Measurements from ENCODE around the gene C1orf159.
A peak's percentile ranks its signal among the peaks of the same experiment; 100 is the strongest.

The C1orf159 gene

DNA sequence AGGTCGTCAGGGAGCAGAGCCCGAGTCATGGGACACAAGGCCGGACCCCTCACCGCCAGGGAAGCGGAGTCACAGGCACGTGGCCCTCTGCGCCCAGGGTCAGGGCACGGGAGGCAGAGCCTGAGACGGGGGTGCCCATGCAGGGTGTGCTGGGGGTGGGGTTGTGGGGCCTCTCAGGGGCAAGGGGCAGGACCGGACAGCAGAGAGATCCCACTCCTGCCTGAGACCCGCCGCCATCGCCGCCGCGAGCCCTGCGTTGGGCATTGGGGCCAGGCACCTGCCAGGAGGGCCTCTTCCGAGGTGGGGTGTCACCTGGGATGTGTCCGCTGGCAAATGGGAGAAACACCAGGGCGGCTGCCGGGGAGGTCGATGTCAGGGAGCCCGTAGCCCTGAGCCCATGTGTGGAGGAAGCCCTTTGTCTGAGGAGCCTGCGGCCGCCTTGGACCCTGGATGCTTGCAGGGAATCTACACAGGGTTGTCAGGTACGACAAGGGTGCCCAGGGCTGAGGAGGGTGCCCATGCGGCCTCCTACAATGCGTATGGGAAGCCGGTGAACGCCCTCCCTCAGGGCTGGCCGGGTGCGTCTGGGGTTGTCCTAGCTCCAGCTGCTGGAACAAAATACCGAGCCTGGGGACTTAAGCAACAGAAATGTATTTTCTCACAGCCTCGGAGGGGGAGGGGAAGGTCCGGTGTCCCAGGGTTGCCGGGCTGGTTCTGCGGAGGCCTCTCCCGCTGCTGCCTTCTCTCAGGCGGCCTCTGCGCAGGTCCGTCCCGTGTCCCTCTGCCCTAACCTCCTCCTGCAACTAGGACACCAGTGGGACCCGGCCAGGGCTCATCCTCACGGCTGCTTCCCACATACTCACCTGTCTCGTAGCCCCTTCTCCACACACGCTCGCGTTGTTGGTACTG, 16.4 kb upstream of the C1orf159 start:
- DNase-seq (ENCODE audit: low spot score) = no peak

DNA sequence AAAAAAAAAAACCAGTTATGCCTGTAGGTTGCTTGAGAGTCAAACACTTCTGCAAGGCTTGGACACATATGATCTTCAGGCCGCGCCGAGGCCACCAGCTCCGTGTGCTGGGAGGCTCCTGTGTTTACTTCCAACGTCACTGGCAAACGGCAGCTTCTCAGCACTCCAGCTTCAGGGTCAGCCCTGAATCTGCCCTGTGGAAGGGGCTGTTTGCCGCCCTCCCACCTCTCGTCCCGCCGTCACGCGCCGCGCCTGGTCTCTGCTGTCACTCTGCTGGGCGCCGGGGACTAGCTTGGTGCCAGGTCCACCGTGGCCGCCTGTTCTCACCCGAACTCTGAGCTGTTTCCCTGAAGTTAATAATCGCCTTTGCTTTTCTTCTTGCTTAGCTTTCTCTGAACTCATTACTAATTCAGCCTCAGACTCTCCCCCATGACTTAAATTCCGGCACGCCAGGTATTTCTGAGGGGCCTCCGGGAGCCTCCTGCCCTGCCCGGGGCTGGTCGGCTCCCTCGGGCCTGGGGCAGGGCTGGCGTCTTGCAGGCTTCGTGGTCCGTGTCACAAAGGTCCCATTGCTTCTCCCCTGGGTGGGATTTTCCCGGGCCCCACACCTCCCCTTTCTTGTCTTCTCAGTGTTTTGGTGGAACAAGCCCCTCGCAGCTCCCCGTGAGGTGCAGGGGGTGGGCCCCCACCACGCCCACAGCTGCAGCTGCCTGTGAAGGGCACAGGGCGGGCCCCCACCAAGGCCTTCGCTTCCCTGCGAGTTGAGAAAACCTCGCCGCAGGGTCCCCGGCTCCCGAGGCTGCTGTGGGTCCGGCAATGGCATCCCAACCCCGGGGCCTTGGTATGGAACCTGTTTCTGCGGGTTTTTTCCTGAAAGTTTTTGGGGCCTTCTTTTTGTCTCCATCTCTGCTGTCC, 14.6 kb upstream of the C1orf159 start:
- no peak for DNase-seq (ENCODE audit: low spot score)

DNA sequence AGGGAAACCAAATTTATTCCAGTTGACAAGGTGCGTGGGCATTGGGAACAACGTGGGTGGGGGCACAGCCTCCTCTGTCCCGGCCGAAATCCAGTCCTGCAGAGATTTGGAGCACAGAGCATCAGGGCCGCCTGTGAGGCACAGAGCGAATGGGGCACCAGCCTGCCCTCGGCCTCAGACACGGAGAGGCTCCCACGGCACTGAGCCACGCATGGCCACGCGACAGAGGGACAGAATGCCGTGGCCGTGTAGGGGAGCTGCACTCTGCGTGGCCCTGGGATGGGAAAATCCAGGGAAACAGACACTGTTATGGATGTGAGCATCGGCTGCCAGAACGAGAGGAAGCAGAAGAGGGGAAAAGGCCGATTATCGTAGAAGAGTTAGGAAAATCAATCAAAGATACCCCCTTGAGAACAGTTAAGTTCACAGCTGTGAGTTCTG, 13.5 kb upstream of the C1orf159 start:
- DNase-seq (ENCODE audit: low spot score) = no peak

DNA sequence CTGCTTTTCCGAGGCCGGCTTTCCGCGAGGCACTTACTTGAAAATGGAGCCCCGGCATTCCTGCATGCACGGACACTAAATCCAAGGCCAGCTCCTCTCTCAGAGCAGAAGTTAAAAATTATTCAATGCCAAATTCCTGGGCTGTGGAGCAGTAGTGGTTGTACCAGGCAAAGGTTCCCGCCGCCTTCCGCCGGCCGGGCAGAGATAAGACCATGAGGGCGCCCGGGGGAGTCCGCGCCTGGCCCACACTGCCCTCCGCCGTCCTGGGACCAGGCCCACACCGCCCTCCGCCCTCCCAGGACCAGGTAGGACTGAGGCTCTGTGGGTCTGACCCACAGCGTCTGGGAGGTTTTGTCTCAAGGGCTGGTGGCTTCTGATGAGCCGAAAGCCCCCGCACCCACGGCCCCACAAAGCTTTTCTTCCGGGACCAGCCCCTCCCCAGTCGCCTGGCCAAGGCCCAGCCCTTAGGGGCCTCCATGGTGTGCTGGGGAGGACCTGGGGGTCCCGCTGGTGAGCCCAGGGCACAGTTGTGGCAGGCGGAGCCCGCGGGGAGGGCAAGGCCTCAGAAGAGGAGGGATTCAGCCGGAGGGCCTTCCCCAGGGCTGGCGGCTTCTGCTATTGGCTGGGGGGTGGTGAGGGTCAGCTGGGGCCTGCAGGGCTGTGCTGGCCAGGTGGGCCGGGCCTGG, 12.7 kb upstream of the C1orf159 start:
- DNase-seq (ENCODE audit: low spot score) = no peak

DNA sequence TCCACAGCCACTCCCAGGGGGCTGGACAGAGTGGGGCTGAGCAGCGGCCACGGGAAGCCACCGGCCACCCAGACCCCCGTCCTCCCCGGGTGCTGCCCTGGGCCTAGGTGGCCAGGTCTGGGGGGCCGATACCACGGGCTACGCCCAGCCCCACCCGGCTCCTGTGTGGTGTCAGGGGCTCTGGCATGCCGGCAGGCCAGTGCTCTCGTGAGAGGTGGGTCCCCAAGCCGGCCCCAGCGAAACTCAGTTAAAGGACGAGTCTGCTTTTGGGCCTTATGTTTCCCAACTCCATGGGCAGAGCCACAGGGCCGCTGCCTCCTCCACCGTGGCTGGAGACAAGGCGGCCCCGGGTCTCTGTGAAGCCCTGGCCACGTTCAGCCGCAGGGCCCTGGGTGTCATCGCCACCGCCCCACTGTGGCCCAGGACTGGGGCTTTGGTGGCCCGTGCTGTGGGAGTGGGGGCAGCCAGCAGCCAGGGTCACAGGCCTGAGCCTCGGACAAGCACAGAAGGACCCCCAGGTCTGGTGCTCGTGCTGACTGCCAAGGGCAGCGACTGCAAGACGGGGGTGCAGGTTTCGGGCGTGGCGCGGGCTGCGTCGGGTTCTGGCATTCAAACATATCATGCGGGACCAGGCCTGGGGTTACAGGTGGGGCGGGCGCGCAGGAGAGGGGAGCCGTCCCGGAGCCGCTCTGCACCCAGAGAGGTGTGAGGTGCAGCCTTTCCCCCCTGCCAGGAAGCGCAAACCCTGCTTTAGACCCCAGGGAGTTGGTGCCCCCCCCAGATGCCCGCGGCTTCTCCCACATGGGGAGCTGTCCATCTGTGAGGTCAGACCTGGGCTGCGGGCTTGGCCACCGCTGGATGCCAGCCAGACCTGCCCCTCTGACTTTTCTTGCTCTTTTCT, 11.9 kb upstream of the C1orf159 start:
- no peak for DNase-seq (ENCODE audit: low spot score)

DNA sequence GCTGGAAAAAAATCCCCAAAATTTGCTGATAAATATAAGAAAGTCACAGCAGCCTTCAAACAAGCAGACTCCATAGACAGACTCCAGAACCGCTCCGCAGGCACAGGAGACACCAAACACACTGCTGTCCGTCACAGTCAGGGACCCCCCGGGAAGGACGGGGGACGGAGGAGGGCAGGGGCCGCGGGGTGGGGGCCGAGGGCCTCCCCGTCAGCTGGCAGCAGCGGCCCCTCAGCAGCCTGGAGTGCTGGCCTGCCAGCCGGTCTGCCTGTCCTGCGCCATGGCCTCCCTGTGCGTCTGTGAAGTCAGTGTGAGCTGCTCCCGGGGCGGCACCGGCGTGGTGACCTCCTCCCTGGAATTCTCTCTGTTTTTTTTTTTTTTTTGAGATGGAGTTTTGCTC, 10.1 kb upstream of the C1orf159 start:
- no peak for DNase-seq (ENCODE audit: low spot score)

DNA sequence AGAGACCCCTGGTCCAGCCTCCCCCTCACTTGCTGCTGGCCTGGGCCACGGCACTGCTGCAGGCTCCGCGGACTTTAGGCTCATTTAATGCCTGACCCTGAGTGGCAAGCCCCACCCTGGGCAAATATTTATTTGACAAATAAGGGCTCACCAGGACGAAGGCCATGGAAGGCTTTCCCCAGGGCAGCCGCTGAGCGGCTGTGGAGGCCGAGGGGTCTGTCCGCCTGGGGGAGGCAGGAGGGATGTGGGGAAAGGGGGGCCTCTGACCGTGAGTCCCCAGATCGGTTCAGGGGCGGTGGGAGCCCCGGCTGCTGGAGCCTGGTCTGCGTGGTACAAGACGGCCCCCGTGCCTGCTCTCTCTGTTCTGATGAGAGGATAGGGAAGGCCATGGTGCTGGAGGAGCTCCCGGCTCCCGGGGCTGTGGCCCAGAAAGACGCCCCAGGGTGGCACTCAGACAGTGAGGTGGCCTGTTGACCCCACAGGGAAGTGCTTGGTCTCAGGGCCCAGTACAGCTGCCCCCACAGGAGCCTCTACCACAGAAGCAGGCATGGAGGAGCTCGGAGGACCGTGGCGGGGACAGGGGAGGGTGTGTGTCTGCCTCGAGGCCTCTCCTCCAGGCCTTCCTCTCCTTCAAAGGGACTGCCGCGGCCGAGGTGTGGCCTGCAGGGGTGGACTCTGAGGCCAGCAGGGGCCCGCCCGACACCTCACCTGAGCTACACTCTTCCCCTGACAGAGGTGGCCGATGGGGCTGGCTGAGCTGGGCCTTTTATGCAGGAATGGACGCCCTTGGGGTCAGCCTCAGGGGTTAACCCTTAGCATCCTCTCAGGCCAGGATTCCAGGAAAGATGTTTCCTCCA, 9.1 kb upstream of the C1orf159 start:
- peak; percentile 96 for DNase-seq (ENCODE audit: low spot score)

DNA sequence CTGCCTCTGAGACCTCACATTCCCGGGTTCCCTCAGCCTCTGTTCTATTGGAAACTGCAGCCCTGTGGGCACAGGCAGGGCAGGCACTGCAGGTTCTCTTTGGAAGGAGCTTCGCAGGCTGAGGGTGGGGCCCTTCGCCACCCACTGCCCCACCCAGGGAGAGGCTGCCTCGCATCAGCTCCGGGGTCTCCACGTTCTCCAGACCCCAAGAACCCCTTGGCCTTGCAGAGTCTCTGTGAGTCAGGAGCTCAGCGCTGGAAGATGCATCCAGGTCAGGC, 8.6 kb upstream of the C1orf159 start:
- no peak for DNase-seq (ENCODE audit: low spot score)

DNA sequence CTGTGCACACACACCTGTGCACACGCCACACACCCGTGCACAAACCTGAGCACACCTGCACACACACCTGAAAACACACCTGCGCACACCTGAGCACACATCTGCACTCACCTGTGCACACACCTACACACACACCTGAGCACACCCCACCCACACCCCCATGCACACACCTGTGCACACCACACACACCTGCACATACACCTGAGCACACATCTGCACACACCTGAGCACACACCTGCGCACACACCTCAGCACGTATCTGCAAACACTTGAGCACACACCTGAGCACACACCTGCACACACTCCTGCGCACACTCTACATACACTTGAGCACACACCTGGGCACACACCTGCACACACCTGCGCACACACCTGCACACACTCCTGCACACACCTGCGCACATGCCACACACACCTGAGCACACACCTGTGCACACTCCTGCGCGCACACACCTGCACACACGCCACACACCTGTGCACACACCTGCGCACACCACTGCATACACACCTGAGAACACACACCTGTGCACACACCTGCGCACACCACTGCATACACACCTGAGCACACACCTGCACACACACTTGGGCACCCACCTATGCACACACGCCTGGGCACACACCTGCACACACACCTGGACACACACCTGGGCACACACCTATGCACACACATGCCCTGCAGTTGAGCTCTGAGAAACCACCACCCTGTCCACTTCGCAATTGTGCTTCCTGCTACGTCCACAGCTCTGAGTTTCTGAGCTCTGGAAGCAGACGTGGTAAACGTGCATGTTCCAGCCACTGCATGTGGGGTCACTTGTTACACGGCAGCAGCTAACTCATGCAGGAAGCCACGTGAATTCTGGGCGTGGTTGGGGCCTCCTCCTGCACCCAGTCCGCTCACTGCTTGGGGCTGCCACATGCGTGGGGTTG, 8.0 kb upstream of the C1orf159 start:
- DNase-seq (ENCODE audit: low spot score) = no peak

DNA sequence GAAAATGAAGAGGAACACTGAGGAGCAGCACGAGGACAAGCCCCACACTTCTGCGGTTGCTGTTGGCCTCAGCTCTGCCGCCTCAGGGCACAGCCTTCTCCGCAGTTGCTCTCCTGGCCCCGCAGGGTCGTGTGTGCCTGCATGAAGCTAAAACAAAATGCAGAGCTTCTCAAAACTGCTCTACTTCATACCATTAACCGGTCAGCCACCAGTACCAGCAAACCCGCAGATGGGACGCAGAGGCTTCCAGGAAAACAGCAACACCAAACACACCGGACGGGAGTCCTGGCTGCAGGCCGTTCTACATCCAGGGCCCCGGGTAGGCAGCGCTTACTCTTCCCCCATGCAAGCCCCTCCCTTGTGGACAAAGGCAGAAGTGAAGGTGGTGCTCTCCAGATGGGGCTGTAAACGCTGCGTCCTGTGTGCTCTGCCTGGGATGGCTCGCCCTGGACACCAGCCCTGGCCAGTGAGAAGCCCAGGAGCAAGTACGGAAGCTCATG, 7.1 kb upstream of the C1orf159 start:
- peak; percentile 72 for DNase-seq (ENCODE audit: low spot score)

DNA sequence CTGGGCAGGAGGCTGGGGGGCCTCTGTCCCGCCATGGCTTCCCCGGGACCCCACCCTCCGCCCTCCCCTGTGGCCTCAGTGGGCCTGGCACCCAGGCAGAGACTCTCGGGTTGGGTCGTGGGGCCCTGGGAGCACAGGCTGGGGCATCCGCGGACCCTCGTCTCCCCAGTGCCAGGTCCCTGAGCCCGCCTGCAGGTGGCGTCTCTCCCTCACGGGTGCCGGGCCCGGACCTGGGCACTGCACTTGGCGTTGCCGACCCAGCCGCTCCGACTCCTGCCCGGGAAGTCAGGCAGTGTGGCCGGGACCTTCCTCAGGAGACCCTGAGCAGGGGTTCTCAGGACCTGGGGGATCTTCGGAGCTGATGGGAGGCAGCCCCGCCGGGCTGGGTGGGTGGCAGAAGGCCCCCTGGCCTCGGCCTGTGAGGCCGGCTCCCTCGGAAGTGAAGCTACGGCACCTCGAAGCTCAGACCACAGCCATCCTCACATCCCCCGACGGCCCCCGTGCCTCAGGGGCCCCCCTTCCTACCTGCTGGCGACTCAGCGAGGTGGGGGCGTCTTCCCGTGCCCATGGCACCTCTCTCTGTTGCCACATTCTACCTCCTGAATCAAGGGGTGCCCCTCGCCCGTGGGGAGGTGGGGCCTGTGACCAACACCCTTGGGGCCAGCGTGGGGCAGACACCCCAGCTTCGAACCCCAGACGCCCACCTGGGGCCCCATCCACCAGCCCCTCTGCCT, 6.4 kb upstream of the C1orf159 start:
- DNase-seq (ENCODE audit: low spot score) = peak; percentile 97

DNA sequence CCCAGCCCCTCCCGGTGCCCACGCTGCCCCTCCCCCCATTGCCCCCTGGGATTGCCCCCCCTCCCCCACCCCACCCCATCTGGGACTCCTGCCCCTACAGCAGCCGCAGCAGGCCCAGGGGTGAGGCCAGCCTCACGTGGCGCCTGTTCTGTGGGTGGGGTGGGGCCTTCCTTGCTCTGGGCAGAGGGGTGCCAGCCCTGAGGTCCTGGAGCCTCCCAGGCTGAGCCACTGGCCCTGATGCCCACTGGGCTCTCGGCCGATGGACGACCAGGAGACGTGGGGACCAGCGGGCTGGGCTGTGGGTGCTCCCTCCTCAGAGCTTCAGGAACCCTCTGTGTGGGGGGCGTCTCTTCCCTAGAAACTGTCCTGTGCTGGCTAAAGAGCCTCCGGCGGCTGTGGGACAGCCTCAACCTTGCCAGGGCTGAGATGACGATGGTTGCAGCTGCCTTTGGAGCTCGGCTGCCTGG, 5.8 kb upstream of the C1orf159 start:
- DNase-seq (ENCODE audit: low spot score) = no peak

DNA sequence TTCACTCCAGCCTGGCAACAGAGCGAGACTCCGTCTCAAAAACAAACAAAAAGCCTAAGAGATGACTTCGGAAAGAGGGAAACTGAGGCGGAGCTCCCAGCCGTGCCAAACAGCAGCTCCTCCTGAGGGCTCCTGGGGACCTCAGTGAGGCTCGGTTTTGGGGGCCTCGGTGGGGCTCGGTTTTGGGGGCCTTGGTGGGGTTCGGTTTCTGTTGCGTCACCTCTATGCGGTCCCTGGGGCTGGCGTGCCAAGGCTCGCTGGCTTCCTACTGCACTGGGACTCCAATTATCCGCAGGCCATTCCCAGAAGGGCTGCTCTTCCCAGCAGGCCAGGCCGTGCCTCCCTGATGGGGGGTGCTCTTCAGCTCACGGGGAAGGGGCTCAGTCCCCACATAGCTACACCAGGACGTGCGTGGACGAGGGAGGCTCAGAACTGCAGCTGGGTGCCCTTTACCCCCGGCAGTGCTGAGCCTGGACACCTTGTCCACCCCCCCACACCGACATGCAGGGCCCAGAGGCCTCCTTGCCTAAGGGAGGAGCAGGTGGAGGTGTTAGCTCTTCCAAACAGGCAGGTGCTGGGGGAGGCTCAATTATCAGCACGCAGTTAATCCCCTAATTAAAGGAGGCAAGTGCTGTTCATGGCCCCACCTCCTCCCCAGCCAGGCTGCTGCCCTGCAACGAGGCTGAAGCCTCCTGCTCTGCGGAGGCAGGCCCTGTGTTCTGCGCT, 5.1 kb upstream of the C1orf159 start:
- no peak for DNase-seq (ENCODE audit: low spot score)

DNA sequence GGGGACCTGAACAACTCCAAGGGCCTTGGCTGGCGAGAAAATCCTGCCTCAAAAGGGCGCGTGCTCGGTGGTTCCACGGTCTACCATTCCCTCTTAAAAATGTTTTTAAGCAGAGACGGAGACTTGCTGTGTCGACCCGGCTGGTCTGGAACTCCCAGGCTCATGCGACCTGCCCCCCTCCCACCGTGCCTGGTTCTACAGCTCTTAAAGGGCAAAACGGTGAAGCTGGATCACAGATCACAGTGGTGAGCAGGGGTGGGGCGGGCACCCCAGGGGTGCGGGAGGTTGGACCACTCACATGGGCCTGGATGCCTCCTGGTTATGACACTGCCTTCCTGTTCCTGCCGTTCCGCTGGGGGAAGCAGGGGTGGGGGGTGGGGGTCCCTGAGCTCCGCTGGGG, 4.2 kb upstream of the C1orf159 start:
- no peak for DNase-seq (ENCODE audit: low spot score)

DNA sequence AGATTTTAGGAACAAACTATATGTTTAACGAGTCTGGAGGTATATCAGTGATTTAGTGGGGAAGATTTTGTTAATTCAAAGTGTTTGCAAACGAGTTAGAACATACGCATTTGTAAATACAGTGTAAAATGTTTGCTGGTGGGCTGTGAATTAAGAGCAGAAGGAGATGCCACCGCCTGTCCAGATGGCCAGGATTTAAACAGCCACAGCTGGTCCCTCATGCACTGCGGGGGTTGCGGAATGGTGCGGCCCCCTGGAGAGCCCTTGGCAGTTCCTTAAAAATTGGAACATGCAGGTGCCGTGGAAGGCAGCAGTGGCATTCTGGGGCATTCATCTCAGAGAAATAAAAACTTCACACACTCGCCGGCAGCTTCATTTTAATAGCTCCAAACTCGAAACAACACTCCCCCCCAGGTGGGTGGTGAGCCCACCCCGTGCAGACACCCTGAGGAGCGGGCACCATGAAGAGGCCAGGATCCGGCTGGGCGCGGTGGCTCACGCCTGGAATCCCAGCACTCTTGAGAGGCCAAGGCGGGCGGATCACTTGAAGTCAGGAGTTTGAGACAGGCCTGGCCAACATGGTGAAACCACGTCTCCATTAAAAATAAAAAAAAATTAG, 3.5 kb upstream of the C1orf159 start:
- DNase-seq (ENCODE audit: low spot score) = no peak

DNA sequence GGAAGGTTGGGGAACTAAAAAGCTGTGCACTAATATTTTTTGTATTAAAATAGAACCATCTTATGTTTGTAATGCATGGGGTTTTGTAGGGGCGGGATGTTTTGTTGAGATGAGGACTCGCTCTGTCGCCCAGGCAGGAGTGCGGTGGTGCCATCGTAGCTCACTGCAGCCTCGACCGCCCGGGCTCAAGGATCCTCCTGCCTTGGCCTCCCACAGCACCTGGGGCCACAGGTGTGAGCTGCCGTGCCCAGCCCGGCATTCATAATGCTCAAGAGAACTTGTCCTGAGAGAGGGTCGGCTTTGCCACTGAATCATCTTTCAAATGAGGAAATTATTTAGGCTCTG, 3.0 kb upstream of the C1orf159 start:
- no peak for DNase-seq (ENCODE audit: low spot score)

Data from HuH-7 (cell line).